ENCODE data around the gene OR5B2. TPM values are rescaled to one million over a fixed set of nuclear protein-coding genes. Genes with fewer than 3 reads are reported as not detected.
"Not testable (repeated sequence)": the region's sequence is repeated elsewhere in the genome, so short reads cannot be mapped to it uniquely, and the experiment has no call there.

Gene OR5B2
- total RNA-seq, 1 experiment from 2014 or later = not detected

DNA sequence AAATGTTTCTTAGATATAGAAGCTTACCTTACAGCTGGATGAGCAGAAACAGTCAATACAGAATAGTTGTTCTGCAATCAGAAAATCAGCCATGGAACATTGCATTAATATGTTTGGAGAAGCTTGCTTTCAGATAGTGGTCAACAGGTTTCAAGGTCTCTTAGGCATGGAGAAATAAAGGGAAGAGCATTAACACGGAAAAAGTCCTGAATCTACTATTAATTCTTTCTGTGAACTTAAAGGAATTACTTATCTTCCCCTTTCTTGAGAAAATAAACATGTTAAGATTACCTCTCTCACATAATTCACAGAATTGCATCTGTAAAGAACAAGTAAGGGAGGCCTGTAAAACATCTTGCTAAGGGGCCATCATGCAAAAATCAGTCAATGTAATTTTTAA lies 21.1 kb downstream of the OR5B2 start, which contains the start of gene OR5B3:
Gene OR5B3 (minus strand): TSS at position 101 of the 400 bp plus-strand sequence. CDS start 3,465 bp downstream, outside the sequence.
- ATAC-seq (no peak), DNase-seq (ENCODE audit: low spot score) (no peak)
- Mint-ChIP-seq H3K4me3 (no peak within 1 kb of the TSS), H3K27me3 (ENCODE audit: low read depth) (no peaks in the 10 kb centered on the region; the same call in 1 of the 2 replicates), H3K36me3 (peaks cover 7% of the 10 kb centered on the region; the same call in 1 of the 2 replicates), H3K27ac (no peak within 1 kb of the TSS), H3K4me1 (no peaks in the 10 kb centered on the region), H3K9me3 (peaks cover 31% of the 10 kb centered on the region)
- POLR2A ChIA-PET = no interaction called here
- no peak for TF ChIP-seq ETV6 (CRISPR knock-in tag; IDR thresholded peaks at IDR 0.05)
- TF ChIP-seq, protein P1, sequence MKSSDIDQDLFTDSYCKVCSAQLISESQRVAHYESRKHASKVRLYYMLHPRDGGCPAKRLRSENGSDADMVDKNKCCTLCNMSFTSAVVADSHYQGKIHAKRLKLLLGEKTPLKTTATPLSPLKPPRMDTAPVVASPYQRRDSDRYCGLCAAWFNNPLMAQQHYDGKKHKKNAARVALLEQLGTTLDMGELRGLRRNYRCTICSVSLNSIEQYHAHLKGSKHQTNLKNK (CRISPR knock-in tag; IDR thresholded peaks at IDR 0.05) = no peak
- TF ChIP-seq, protein P2, sequence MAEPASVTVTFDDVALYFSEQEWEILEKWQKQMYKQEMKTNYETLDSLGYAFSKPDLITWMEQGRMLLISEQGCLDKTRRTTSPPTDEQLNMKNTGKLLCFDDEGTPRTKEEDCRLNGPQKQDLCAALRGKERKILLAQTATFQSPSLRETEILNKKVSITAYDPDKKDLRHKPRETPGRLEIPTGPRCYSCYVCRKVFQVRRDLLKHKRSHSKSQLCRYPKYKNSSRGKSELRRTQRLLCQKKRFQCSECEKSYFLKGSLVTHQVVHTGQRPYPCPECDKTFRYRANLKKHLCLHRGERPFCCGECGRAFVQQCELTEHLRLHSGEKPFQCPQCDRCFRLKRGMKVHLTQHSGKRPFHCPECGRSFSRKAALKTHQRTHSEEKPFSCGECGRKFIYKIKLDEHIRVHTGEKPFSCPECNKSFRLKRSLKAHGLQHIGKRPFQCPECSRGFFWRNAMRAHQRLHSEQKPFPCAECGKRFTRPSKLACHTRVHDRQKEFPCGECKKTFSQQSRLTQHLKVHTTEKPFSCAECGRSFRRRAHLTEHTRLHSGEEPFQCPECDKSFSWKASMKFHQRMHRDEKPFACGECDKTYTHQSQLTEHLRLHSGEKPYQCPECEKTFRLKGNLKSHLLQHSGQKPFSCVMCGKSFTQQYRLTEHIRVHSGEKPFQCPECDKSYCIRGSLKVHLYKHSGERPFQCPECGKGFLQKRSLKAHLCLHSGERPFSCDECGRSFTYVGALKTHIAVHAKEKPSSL (CRISPR knock-in tag; conservative IDR thresholded peaks at IDR 0.05) = no peak
- TF ChIP-seq, protein P3, sequence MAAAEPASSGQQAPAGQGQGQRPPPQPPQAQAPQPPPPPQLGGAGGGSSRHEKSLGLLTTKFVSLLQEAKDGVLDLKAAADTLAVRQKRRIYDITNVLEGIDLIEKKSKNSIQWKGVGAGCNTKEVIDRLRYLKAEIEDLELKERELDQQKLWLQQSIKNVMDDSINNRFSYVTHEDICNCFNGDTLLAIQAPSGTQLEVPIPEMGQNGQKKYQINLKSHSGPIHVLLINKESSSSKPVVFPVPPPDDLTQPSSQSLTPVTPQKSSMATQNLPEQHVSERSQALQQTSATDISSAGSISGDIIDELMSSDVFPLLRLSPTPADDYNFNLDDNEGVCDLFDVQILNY (CRISPR knock-in tag; IDR thresholded peaks at IDR 0.05) = no peak
- CTCF ChIA-PET = no interaction called here

DNA sequence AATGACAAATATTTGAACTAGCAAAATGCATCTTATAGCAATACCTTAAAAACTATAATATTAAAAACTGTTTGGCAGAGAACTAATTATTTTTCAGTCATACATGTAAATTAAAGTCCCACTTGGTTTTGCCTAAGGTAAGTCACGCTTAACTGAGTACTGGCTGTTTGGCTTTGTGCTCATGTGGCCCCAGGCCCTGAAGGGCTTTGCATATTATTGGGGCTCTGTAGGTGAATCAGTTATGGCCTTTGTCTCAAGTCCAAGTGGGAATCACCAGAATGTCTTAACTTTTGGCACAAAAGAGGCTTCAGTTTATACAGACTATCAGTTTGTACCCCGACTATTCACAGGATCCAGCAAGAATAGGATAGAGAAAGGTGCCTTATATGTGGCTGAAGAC lies 28.3 kb downstream of the OR5B2 start:
- POLR2A ChIA-PET; H3K4me1 Mint-ChIP-seq; H3K4me3 Mint-ChIP-seq; DNase-seq (ENCODE audit: low spot score); H3K27ac Mint-ChIP-seq; H3K36me3 Mint-ChIP-seq; H3K27me3 Mint-ChIP-seq (ENCODE audit: low read depth): not testable (repeated sequence)
- peak; percentile 67 for ATAC-seq
- CTCF ChIA-PET = interaction anchor here (1.2 kb wide), 1 partner anchor 124 kb away, joined by 4 read pairs; no protein-coding TSS in a partner anchor
- H3K9me3 Mint-ChIP-seq = peaks cover 14% of the 10 kb centered on the region

DNA sequence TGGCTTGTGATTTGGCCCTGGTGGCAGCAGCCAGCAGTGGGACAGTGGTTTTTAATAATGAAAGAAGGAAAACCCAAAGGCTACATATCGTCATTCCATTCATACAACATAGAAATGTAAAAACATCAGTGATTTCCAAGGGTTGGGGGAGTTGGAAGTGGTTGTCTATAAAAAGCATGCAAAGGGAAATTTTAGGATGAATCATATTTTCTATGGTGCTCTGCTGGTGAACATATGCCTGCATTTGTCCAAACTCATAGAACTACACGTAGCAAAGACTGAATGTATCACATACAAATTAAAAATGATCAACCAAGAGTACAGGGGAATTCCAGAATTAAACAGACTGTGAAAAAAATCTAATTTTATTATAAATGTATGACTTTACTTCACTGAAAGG lies 32.3 kb downstream of the OR5B2 start:
- ChIA-PET CTCF (no interaction called here), POLR2A (no interaction called here)
- H3K36me3 Mint-ChIP-seq = peaks cover 6% of the 10 kb centered on the region; the same call in 1 of the 2 replicates
- H3K9me3 Mint-ChIP-seq = peaks cover 20% of the 10 kb centered on the region
- no peaks in the 10 kb centered on the region for H3K27me3 Mint-ChIP-seq (ENCODE audit: low read depth)
- H3K4me1 Mint-ChIP-seq = peaks cover 5% of the 10 kb centered on the region
- no peak for ATAC-seq
- no peak overlapping the region for H3K4me3 Mint-ChIP-seq
- DNase-seq (ENCODE audit: low spot score) = no peak
- TF ChIP-seq, protein P4, sequence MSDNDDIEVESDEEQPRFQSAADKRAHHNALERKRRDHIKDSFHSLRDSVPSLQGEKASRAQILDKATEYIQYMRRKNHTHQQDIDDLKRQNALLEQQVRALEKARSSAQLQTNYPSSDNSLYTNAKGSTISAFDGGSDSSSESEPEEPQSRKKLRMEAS (CRISPR knock-in tag; IDR thresholded peaks at IDR 0.05) = no peak
- TF ChIP-seq, protein P3 (CRISPR knock-in tag; IDR thresholded peaks at IDR 0.05) = no peak
- TF ChIP-seq, protein P2 (CRISPR knock-in tag; conservative IDR thresholded peaks at IDR 0.05) = no peak
- TF ChIP-seq, protein P5, sequence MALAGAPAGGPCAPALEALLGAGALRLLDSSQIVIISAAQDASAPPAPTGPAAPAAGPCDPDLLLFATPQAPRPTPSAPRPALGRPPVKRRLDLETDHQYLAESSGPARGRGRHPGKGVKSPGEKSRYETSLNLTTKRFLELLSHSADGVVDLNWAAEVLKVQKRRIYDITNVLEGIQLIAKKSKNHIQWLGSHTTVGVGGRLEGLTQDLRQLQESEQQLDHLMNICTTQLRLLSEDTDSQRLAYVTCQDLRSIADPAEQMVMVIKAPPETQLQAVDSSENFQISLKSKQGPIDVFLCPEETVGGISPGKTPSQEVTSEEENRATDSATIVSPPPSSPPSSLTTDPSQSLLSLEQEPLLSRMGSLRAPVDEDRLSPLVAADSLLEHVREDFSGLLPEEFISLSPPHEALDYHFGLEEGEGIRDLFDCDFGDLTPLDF (CRISPR knock-in tag; IDR thresholded peaks at IDR 0.05) = no peak
- no peak overlapping the region for H3K27ac Mint-ChIP-seq

DNA sequence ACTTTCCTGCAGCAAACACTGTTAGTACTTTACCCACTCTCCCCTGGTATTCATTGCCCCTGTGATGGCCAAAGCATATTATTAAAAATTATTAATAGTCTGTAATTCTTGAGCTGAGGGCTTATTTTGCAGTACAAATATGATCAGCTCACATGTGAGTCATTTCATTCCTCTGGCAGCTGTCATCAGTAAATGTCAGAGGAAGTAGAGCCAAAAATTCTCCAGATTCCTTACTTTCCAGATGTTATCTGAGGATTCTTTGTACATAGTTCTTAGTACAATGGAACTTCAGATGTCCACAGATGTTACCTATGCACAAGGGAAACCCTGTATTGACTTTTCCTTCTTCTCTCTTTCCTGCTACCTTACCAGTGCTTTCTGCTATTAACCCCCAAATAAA lies 33.7 kb downstream of the OR5B2 start:
- no peak for ATAC-seq
- Mint-ChIP-seq H3K4me3 (no peak overlapping the region), H3K9me3 (peaks cover 29% of the 10 kb centered on the region), H3K4me1 (0 out of 2 replicates have a peak, but pooled peaks cover 2% of the 10 kb centered on the region), H3K27me3 (ENCODE audit: low read depth) (no peaks in the 10 kb centered on the region), H3K27ac (no peak overlapping the region), H3K36me3 (peaks cover 6% of the 10 kb centered on the region; the same call in 1 of the 2 replicates)
- DNase-seq (ENCODE audit: low spot score) = no peak
- ChIA-PET POLR2A (interaction anchor here (0.6 kb wide), 1 partner anchor 517 kb away, joined by 3 read pairs; no protein-coding TSS in a partner anchor), CTCF (no interaction called here)
- no peak for TF ChIP-seq SOX15 (CRISPR knock-in tag; IDR thresholded peaks at IDR 0.05)
- TF ChIP-seq, protein P6, sequence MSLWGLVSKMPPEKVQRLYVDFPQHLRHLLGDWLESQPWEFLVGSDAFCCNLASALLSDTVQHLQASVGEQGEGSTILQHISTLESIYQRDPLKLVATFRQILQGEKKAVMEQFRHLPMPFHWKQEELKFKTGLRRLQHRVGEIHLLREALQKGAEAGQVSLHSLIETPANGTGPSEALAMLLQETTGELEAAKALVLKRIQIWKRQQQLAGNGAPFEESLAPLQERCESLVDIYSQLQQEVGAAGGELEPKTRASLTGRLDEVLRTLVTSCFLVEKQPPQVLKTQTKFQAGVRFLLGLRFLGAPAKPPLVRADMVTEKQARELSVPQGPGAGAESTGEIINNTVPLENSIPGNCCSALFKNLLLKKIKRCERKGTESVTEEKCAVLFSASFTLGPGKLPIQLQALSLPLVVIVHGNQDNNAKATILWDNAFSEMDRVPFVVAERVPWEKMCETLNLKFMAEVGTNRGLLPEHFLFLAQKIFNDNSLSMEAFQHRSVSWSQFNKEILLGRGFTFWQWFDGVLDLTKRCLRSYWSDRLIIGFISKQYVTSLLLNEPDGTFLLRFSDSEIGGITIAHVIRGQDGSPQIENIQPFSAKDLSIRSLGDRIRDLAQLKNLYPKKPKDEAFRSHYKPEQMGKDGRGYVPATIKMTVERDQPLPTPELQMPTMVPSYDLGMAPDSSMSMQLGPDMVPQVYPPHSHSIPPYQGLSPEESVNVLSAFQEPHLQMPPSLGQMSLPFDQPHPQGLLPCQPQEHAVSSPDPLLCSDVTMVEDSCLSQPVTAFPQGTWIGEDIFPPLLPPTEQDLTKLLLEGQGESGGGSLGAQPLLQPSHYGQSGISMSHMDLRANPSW (CRISPR knock-in tag; conservative IDR thresholded peaks at IDR 0.05; ENCODE audit: low read depth) = no peak
- TF ChIP-seq, protein P7, sequence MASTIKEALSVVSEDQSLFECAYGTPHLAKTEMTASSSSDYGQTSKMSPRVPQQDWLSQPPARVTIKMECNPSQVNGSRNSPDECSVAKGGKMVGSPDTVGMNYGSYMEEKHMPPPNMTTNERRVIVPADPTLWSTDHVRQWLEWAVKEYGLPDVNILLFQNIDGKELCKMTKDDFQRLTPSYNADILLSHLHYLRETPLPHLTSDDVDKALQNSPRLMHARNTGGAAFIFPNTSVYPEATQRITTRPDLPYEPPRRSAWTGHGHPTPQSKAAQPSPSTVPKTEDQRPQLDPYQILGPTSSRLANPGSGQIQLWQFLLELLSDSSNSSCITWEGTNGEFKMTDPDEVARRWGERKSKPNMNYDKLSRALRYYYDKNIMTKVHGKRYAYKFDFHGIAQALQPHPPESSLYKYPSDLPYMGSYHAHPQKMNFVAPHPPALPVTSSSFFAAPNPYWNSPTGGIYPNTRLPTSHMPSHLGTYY (CRISPR knock-in tag; IDR thresholded peaks at IDR 0.05) = no peak
- TF ChIP-seq, protein P8, sequence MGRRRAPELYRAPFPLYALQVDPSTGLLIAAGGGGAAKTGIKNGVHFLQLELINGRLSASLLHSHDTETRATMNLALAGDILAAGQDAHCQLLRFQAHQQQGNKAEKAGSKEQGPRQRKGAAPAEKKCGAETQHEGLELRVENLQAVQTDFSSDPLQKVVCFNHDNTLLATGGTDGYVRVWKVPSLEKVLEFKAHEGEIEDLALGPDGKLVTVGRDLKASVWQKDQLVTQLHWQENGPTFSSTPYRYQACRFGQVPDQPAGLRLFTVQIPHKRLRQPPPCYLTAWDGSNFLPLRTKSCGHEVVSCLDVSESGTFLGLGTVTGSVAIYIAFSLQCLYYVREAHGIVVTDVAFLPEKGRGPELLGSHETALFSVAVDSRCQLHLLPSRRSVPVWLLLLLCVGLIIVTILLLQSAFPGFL (CRISPR knock-in tag; IDR thresholded peaks at IDR 0.05; ENCODE audit: borderline replicate concordance) = no peak
- no peak for TF ChIP-seq TP53 (CRISPR knock-in tag; IDR thresholded peaks at IDR 0.05)

Measured in WTC11 (cell line).